Thoracic aorta (tissue), 2 donors: Measurements from ENCODE around the gene SH2D5. TPM values are rescaled to one million over a fixed set of nuclear protein-coding genes. Genes with fewer than 3 reads are reported as not detected.

ENCODE experiments used
- ATAC-seq: fragments of 150-250 bp; one replicate; pipeline ENCODE4 v1.8.0; 2017; ENCODE audit warnings: low read depth; ENCODE audit not compliant: insufficient number of reproducible peaks, low FRiP score
- DNase-seq: peaks from one replicate; pipeline ENCODE4 v3.0.0-alpha.2; 2020; ENCODE audit warnings: low spot score
- H3K27ac ChIP-seq, 2 donors: fragments of 200-600 bp; sonication (generic); 1 replicate in 1 of 2; 2 replicates in 1 of 2; pipeline ENCODE4 v1.5.1; 2016; ENCODE audit warnings: mild to moderate bottlenecking in 2 of 2, moderate library complexity in 2 of 2
- H3K27me3 ChIP-seq: fragments of 200-600 bp; sonication (generic); replicated peaks from 2 replicates; pipeline ENCODE4 v1.6.0; 2016; ENCODE audit warnings: mild to moderate bottlenecking; ENCODE audit not compliant: insufficient read depth
- H3K36me3 ChIP-seq: fragments of 200-600 bp; sonication (generic); one replicate; pipeline ENCODE4 v1.5.1; 2016
- H3K4me1 ChIP-seq, 2 donors: fragments of 200-600 bp; sonication (generic); 1 replicate in 1 of 2; 2 replicates in 1 of 2; pipeline versions ENCODE4 v1.5.1 to v1.6.0; 2016; ENCODE audit warnings: low read depth in 2 of 2, mild to moderate bottlenecking in 1 of 2; ENCODE audit not compliant: control insufficient read depth in 1 of 2
- H3K4me3 ChIP-seq: fragments of 200-600 bp; sonication (generic); 2 replicates; pipeline ENCODE4 v1.5.1; 2016; ENCODE audit warnings: mild to moderate bottlenecking
- H3K9me3 ChIP-seq: fragments of 200-600 bp; sonication (generic); 2 replicates; pipeline ENCODE4 v1.5.1; 2016
- CTCF ChIP-seq: fragments of 200-600 bp; sonication (generic); IDR thresholded peaks from one replicate; pipeline ENCODE4 v1.5.1; 2019; ENCODE audit warnings: antibody characterized with exemption
- total RNA-seq, 2 donors: library from RNA; depleted of rRNA; stranded (reverse); fragments of >200 nt; gene quantifications; one replicate each; pipeline versions ENCODE4 v1.1.0 to v1.2.3, GENCODE V29; 2016

The SH2D5 gene
- total RNA-seq, 2 donors from 2014 or later: 0.41 TPM; not detected in 1

GRCh38 chr1:20725189-20726117, 7.0 kb downstream of the SH2D5 start:
- H3K36me3 ChIP-seq: no peaks in the 10 kb centered on the region
- H3K4me3 ChIP-seq: no peak overlapping the region
- peaks cover 1% of the 10 kb centered on the region for H3K27me3 ChIP-seq
- no peak for TF ChIP-seq CTCF
- DNase-seq (no peak), ATAC-seq (no peak)
- H3K27ac ChIP-seq: no peak overlapping the region
- H3K4me1 ChIP-seq: no peaks in the 10 kb centered on the region
- H3K9me3 ChIP-seq: no peaks in the 10 kb centered on the region

- Histone ChIP-seq H3K36me3 (no peaks in the 10 kb centered on the region), H3K27ac (no peak overlapping the region), H3K4me3 (no peak overlapping the region), H3K4me1 (no peaks in the 10 kb centered on the region), H3K9me3 (no peaks in the 10 kb centered on the region), H3K27me3 (no peaks in the 10 kb centered on the region)
- no peak for DNase-seq
- no peak for ATAC-seq
- no peak for TF ChIP-seq CTCF
Measured at GRCh38 chr1:20724364-20725188, 7.9 kb downstream of the SH2D5 start.

- DNase-seq: no peak
Measured at GRCh38 chr1:20723537-20724363, 8.8 kb downstream of the SH2D5 start.

GRCh38 chr1:20723159-20723536, 9.4 kb downstream of the SH2D5 start:
- ATAC-seq: no peak
- H3K4me3 ChIP-seq: no peak overlapping the region

More at GRCh38 chr1:20723537-20724363, 8.8 kb downstream of the SH2D5 start:
- Histone ChIP-seq H3K27me3 (no peaks in the 10 kb centered on the region), H3K27ac (no peak overlapping the region), H3K4me3 (no peak overlapping the region), H3K9me3 (no peaks in the 10 kb centered on the region), H3K4me1 (no peaks in the 10 kb centered on the region), H3K36me3 (no peaks in the 10 kb centered on the region)
- no peak for ATAC-seq
- TF ChIP-seq CTCF: no peak

More at GRCh38 chr1:20723159-20723536, 9.4 kb downstream of the SH2D5 start:
- Histone ChIP-seq H3K4me1 (no peaks in the 10 kb centered on the region), H3K27me3 (no peaks in the 10 kb centered on the region), H3K9me3 (no peaks in the 10 kb centered on the region), H3K27ac (no peak overlapping the region), H3K36me3 (no peaks in the 10 kb centered on the region)
- no peak for TF ChIP-seq CTCF
- DNase-seq: no peak
